NCI-H146 (cell line): ENCODE measurements around the gene ATR.
"Not testable (repeated sequence)": the region's sequence is repeated elsewhere in the genome, so short reads cannot be mapped to it uniquely, and the experiment has no call there.

Source experiments
- DNase-seq: peaks from one replicate; lab custom pipeline; 2025; lab: John Stamatoyannopoulos, UW

The ATR gene

DNA sequence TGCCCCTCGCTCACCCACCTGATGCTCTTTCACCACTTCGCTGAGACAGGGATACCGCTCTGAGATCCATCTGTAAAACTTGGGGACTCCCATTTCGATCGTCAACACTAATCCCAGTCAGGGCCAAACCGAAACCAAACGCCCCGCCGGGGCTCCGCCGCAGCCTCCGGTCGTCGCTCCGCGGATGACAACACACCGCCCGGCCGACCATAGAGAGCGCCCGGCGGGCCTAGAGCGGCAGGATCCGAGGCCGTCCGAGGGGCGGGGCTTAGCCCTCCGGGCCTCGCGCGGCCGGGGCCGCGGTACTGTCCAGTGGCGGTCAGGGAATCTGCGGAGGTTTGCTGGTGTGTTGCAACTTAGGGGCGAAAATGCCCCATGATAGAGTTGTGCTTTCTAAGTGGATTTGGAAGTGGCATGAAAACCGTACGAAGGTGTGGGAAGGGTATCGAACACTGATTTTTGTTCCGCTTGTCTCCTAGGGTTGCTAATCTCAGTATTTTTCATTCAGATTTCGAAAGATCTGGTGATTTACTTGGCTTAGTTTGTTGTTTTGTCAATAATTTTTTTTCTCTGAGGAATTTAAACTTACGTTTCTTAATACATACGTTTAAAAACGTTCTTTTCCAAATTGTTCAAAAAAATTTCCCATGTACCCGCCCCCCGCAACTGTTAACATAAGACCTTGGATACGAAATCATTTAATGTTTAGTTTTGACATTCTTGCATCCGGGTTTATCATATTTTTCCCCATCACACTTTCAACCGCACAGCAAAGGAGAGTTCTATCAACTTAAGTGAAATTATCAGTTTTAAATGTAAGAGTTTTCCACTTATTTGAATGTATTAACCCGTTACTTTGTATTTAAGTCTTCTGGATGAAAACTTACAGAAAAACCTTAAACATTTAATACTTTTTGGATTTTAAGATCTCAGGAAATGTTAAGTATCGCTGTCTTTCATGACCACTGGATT is 130.4 kb downstream of the ATR start, which contains the start of gene XRN1:
TSS of gene XRN1 (minus strand) at position 186 of the 972 bp plus-strand sequence. CDS start at position 93, 93 bp downstream.
- DNase-seq: peak; percentile 97

DNA sequence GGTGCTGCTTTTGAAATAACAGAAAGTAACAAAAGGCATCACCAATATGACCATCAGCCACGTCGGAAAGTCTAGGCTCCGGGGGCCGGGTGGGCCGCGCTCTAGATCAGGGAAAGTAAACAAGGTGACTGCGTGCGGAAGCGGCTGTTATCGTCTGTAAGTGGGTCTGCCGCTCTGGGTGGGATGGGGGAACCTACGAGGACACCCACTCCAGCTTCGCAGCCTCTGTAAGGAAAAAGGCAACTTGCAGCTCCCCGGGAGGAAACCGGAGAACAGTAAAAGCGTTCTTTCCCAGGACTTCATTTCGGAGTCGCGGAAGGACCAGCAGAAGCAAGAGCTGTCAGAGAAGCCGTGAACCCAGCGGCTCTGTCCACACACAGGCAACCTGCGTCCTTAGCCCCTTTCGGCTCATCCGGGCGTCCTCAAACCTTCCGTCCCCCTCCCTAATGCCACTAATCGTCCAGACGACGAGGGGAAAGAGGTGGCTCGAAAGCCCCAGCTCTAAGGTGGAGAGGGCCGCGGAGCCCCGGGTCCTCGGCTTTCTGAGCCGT is 131.2 kb downstream of the ATR start:
- DNase-seq: peak; percentile 82

DNA sequence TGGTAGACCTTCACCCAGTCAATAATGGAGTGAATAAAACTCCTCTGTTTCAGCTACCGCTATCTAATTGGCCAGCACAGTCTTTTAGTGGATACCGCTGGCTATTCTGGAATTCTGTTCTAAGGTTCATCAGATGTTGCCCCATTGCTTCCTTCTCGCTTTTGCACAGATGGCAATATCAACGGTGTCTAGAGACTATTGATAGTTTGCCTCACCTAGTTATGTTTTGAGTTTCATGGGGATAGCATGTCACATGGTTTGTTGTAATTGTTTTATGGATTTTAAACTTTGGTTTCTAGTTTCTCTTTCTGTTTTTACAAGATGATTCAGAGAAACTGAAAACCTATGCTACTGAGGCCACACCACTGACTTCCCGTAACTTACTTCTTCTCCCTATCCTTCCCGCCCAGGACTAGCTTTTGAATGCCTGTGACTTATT is 132.7 kb downstream of the ATR start:
- DNase-seq: no peak

DNA sequence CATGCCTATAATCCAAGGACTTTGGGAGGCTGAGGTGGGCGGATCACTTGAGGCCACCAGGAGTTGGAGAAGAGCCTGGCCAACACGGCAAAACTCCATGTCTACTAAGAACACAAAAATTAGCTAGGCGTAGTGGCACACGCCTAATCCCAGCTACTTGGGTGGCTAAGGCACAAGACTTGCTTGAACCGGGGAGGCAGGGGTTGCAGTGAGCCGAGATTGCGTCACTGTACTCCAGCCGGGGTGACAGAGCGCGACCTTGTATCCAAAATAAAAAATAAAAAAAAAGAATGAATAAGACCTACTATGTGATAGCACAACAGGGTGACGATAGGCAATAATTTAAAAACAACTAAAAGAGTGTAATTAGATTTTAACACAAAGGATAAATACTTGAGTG is 134.2 kb downstream of the ATR start:
- DNase-seq: no peak

DNA sequence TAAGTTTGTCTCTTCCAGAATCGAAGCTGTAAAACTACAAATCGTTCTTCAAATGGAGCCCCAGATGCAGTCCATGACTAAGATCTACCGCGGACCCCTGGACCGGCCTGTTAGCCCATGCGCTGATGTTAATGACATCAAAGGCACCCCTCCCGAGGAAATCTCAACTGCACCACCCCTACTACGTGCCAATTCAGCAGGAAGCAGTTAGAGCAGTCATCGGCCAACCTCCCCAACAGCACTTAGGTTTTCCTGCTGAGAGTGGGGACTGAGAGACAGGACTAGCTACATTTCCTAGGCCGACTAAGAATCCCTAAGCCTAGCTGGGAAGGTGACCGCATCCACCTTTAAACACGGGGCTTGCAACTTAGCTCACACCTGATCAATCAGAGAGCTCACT is 135.5 kb downstream of the ATR start:
- not testable (repeated sequence) for DNase-seq

DNA sequence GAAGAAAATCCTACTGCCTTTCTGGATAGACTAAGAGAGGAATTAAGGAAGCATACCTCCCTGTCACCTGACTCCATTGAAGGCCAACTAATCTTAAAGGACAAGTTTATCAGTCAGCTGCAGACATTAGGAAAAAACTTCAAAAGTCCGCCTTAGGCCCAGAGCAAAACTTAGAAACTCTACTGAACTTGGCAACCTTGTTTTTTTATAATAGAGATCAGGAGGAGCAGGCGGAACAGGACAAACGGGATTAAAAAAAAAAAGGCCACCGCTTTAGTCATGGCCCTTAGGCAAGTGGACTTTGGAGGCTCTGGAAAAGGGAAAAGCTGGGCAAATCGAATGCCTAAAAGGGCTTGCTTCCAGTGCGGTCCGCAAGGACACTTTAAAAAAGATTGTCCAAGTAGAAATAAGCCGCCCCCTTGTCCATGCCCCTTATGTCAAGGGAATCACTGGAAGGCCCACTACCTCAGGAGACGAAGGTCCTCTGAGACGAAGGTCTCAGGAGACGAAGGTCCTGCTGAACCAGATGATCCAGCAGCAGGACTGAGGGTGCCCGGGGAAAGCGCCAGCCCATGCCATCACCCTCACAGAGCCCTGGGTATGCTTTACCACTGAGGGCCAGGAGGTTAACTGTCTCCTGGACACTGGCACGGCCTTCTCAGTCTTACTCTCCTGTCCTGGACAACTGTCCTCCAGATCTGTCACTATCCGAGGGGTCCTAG is 138.9 kb downstream of the ATR start:
- DNase-seq: not testable (repeated sequence)

DNA sequence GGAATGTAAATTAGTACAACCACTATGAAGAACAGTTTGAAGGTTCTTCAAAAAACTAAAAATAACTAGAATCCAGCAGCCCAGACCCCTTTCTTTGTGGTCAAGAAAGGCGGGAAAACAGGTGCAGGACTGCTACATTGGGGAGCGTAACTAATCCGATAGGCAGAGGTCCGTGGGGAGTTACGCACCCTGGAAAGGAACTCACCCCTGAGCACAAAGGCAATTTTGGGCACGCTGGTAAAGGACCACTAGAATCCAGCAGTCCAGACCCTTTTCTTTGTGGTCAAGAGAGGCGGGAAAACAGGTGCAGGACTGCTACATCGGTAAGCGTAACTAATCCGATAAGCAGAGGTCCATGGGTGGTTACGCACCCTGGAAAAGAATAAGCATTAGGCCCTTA is 140.4 kb downstream of the ATR start:
- not testable (repeated sequence) for DNase-seq

DNA sequence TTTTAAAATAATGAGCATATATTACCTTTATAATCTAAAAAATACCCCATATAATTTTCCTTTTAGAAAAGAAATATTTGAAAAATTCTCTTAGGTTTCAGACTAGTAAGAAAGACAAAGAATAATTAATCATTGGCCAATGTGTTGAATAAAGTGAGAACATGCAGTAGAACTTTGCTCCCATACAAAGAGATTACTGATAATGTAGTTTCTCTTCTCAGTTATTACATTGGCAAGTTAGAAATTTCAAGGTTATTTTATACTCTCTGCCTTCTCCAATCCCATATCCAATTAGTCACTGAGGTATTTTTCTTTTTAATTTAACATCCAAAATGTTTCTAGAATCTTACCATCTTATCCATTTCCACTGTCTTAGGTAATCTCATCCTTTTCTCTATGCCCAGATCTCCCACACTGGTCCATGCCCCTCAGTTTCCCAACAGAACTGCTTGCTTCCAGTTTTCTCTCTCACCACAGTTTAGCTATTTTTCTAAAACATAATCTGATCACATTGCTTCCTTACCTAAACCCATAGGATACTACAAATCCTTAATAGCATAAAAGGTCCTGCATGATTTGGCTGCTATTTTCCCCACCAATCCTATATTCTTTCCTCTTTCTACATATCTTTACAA is 141.5 kb downstream of the ATR start:
- no peak for DNase-seq

DNA sequence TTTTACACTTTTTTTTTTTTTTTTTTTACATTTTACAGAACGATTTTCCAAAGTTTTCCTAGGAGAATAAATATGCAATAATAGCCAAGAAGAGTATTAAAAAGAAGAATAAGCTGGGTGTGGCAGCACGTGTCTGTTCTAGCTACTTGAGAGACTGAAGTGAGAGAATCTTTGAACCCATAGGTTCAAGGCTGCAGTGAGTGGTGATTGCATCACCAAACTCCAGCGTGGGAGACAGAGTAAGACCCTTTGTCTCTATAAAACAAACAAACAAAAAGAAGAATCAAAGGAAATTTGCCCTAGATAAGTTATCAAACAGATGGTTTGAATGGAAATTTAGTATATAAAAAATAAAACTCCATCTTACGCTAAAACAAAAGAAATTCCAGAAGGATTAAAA is 144.0 kb downstream of the ATR start:
- DNase-seq: no peak

DNA sequence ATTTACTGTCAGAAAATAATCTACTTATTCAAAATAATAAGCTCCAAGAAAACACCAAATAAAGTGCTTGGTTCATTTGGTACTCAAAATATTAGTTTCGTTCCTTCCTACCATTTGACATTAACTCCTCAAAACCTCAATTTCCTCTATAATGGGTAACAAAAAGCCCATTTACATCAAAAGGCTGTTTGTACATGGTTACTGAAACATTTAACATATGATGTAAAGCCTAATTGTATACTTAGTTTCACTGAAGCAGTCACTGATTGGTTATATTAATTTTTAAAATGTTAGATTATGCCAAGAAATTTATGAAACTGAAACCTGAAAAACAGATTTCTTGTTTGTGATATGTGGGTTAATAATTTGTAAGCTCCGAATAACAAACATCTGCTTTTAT is 145.4 kb downstream of the ATR start:
- no peak for DNase-seq

DNA sequence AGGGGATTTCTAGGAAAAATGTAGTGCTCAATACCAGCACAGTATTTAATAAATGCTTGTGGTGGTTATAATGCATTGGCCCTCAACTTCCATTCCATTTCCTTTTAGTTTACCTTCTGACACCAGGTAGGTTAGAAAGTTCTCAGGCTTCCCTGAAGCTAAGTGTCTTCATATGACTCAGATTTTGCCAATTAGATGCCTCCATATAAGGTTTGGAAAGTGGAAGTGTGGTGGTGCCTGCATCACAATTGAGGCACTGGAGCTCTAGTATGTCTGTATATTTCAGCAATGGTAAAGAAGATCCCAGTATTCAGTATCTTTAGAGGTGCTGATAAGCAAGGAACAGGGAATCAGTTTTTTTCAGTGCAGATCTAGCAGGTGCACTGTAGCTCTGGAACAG is 149.0 kb downstream of the ATR start:
- DNase-seq: no peak

DNA sequence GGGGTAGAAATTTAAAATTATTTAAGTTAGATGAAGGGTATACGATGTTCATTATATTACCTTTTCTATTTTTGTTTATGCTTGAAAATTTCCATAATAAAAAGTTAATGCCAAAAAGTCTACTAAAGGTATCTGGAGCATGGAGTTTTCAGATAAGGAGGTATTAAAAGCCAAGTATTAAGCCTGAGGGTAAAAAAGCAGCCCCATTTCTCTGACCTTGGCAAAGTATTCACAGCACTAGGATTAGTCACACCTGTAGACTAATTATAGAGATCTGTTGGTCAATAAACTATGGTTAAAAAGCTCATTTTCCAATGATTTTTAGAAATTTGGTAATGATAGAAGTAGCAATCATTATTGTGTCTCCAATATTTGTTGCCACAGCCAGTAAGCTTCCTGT is 153.8 kb downstream of the ATR start:
- DNase-seq: no peak

DNA sequence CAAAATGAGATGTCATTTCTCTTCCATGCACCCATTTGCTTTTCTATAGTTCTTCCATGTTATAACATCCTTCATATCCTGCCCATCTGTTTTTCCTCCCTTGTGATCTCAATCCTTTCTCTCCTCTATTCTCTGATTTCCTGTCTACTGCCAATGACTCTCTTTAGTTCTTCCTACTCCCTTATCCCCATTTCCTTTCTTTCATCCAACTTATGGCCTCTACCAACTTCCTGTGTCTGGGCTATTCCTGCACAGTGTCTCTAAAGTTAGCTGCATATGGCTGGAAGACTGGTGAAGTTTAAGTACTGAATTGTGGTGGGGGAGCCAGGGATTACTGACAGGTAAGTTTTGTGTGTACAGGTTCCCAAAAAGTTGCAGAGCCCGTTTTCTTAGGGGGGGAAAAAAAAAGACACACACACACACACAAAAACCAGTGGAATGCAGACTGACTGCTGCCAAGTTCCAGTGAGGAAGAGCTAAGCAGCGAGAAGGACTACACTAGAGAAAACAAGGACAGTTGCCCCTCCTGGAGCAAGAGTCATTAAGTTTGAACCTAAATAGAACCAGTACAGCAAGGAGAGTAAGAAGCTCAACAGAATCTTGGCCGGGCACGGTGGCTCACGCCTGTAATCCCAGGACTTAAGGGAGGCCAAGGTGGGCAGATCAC is 159.5 kb downstream of the ATR start:
- DNase-seq: no peak

DNA sequence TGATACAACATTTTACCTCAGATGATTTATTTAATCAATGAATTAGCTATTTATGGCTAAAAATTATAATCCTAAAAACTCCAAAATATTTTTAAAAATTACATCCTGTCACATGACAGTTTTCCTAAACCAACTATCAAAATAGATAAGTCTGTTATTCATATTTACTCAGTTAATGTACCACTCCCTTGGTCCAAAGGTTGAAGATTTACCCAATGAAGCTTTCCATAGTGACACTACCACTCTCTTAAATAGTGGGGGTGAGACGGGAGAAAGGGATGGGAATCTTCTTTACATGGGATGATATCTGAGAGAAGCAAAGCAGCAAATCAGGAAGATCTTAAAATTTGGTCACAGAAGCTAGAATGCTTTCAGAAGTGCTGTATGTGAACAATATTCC is 161.2 kb downstream of the ATR start:
- DNase-seq: no peak

DNA sequence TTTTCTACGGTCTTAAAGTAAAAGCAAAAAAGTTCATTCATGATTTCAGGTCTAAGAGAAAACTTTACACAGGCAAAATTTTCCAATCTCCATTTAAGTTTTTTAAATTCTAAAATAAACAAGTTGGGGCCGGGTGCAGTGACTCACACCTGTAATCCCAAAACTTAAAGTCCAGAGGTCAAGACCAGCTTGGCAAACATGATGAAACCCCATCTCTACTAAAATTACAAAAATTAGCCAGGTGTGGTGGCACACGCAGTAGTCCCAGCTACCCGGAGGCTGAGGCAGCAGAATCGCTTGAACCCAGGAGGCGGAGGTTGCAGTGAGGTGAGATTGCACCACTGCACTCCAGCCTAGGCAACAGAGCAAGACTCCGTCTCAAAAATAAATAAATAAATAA is 178.0 kb downstream of the ATR start:
- DNase-seq: not testable (repeated sequence)
